NCI-H187 (cell line): ENCODE results near the gene RUNX2.

Experiments used
- DNase-seq, 2 experiments: peaks; one replicate each; lab custom pipeline; 2025; lab: John Stamatoyannopoulos, UW

RUNX2 gene

GRCh38 chr6:45483501-45483900, 155.4 kb downstream of the RUNX2 start:
- DNase-seq: no peak

GRCh38 chr6:45486736-45487135, 158.6 kb downstream of the RUNX2 start:
- DNase-seq: no peak

- no peak for DNase-seq
These were observed 159.5 kb downstream of the RUNX2 start for GRCh38 chr6:45487645-45488044.

- no peak for DNase-seq
These were observed 160.1 kb downstream of the RUNX2 start for GRCh38 chr6:45488269-45488668.

- no peak for DNase-seq
These were observed 160.8 kb downstream of the RUNX2 start for GRCh38 chr6:45488889-45489288.

- DNase-seq: no peak
These were observed 163.1 kb downstream of the RUNX2 start for GRCh38 chr6:45491048-45491735.

GRCh38 chr6:45491874-45492273, 163.7 kb downstream of the RUNX2 start:
- DNase-seq: no peak

- no peak for DNase-seq
These were observed 165.6 kb downstream of the RUNX2 start for GRCh38 chr6:45493761-45494160.

- no peak for DNase-seq
These were observed 166.4 kb downstream of the RUNX2 start for GRCh38 chr6:45494416-45495135.

GRCh38 chr6:45495429-45496084, 167.4 kb downstream of the RUNX2 start:
- no peak for DNase-seq

- DNase-seq: no peak
These were observed 167.9 kb downstream of the RUNX2 start for GRCh38 chr6:45496085-45496433.

GRCh38 chr6:45498591-45498990, 170.5 kb downstream of the RUNX2 start:
- no peak for DNase-seq

- DNase-seq: no peak
These were observed 173.0 kb downstream of the RUNX2 start for GRCh38 chr6:45500924-45501816.

GRCh38 chr6:45502456-45502855, 174.3 kb downstream of the RUNX2 start:
- no peak for DNase-seq

GRCh38 chr6:45504947-45505346, 176.8 kb downstream of the RUNX2 start:
- DNase-seq: peak in 1 of 2 experiments; percentile 31

- no peak for DNase-seq
These were observed 177.3 kb downstream of the RUNX2 start for GRCh38 chr6:45505470-45505869.

- DNase-seq: no peak
These were observed 179.1 kb downstream of the RUNX2 start for GRCh38 chr6:45507186-45507585.

- DNase-seq: no peak
These were observed 181.3 kb downstream of the RUNX2 start for GRCh38 chr6:45509426-45509825.

- DNase-seq: no peak
These were observed 184.6 kb downstream of the RUNX2 start for GRCh38 chr6:45512717-45513116.

- DNase-seq: no peak
These were observed 185.1 kb downstream of the RUNX2 start for GRCh38 chr6:45513213-45513618.

- DNase-seq: no peak
These were observed 185.7 kb downstream of the RUNX2 start for GRCh38 chr6:45513843-45514242.
